ENCODE results near the gene CMPK1.
"Not testable (repeated sequence)": the region's sequence is repeated elsewhere in the genome, so short reads cannot be mapped to it uniquely, and the experiment has no call there.

CMPK1 gene

DNA sequence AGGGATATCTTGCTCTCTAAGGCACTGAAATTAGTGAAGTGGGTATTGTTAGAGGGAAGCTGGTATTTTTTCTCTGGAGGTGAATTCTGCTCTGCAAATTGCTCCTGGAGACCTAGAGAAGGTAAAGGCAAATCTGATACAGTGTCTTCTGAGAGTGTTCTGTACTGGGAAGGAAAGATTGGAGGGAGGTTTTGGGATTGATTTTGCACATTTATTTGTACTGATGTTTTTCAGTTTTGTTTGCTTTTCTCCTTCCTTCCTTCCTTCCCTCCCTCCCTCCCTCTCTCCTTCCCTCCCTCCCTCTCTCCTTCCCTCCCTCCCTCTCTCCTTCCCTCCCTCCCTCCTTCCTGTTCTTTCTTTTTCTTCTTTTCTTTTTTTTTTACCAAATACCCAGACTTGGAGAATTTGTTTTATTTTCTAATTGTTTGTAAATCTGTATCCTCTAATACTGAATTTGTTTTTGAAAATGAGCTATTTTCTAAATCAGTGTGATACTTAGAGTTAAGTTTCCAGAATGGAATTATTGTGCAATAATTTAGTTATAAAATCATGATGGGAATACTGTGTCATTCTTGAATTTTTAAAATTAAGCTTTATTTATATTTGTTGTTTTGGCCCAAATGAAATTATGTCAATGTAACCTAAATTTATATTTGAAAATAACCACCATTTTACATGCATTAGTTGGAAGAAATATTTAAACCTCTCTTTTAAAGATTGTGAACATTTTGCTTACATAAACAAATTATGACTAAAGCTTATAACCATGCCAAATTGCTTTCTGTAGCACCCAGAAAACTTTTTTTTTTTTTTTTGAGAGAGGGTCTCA lies 4.9 kb downstream of the CMPK1 start:
- no peak for DNase-seq

DNA sequence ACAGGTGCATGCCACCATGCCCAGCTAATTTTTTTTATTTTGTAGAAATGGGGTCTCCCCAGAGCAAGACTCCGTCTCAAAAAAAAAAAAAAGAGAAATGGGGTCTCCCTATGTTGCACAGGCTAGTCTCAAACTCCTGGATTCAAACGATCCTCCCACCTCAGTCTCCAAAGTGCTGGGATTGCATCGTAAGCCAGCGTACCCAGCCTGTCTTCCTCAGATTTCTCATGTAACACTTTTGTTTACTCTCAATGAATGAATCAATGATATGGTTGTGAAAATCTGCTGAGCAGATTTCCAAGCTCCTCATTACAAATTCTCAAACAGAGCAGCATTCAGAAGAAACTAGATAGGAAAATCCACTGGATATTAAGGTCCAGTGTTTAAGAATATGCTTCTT lies 6.6 kb downstream of the CMPK1 start:
- DNase-seq = no peak

DNA sequence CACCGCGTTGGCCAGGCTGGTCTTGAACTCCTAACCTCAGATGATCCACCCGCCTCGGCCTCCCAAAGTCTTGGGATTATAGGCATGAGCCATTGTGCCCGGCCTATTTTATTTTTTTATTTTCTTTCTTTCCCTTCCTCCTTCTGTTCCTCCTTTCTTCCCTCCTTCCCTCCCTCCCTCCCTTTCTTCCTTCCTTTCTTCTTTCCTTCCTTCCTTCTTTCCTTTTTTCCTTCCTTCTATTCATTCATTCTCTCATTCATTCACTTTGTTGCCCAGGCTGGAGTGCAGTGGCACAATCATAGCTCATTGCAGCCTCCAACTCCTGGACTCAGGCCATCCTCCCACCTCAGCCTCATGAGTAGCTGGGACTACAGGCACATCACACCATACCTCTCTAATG lies 13.4 kb downstream of the CMPK1 start:
- DNase-seq = not testable (repeated sequence)

DNA sequence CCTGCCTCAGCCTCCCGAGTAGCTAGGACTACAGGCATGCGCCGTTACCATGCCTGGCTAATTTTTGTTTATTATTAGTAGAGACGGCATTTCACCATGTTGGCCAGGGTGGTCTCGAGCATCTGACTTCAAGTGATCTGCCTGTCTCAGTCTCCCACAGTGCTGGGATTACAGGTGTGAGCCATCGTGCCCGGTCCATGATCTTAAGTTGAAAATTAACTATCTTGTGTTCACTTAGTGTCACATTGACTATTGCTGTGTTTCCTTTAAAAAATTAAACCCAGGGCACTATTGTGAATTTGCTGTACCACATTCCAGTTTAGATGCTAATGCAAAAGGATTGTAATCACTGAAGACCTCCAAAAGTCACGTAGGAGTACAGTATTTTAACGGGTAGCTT lies 14.1 kb downstream of the CMPK1 start:
- no peak for DNase-seq

DNA sequence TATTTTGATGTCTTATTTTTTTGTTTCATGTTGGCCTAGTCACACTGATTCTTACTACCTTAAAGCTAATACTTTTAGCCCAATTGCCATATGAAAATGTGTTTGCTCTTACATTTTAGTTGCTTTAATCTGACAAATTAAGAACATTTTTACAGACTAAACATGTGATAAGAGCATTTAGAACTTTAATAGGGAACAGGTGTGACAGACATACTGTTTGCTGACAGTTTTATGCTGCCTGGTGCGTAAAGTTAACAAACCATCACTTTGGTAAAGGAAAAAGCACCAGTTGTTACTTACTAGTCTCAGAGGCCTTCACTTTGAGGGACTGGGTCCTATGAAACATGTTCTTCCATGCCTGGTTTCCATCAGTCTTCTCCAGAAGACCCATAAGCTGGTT lies 14.7 kb downstream of the CMPK1 start:
- DNase-seq = no peak

DNA sequence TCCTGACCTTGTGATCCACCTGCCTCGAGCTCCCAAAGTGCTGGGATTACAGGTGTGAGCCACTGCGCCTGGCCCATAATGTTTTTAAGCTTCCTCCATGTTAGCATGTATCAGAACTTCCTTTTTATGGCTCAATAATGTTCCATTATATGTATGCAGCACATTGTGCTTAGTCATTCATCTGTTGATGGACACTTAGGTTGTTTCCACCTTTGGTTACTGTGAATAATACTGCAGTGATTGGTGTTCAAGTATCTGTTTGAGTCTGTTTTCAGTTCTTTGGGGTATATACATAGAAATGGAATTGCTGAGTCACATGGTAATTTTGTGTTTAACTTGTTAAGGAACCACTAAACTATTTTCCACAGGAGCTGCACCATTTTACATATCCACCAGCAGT lies 17.7 kb downstream of the CMPK1 start:
- no peak for DNase-seq

DNA sequence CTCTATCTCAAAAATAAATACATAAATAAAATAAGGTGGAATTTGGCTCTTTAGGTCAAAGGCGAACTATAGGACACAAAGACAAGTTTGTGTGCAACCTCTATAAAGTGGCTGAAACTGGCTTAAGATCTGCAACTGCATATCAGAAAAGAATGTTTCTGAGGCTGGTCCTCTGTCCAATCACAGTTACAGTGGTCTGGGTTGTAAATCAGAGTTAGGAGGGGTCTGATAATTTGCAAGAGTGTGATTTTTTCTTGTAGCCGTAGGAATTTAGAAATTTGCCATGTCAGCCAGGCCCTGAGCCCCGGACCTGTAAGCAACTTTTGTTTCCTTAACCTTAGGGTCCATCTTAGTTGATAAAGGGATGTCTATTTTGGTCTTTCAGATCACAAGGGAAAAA lies 27.8 kb downstream of the CMPK1 start:
- no peak for DNase-seq

DNA sequence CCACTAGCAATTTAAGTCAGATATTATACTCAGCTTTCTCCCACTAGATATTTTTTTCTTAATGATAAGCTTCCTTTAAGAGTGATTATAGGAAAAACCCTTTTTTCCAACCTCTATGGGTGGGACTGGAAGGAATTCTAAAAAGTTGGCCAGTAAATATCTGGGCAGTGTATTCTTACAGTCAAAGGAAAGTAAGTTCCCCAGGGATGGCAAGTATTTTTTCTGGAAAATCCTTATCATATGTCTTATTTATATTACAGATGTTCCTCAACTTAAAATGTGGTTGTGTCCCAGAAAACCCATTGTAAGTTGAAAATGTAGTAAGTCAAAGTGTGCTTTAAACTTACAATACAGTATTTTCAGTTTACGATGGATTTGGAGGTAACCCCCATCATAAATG lies 29.2 kb downstream of the CMPK1 start:
- no peak for DNase-seq

DNA sequence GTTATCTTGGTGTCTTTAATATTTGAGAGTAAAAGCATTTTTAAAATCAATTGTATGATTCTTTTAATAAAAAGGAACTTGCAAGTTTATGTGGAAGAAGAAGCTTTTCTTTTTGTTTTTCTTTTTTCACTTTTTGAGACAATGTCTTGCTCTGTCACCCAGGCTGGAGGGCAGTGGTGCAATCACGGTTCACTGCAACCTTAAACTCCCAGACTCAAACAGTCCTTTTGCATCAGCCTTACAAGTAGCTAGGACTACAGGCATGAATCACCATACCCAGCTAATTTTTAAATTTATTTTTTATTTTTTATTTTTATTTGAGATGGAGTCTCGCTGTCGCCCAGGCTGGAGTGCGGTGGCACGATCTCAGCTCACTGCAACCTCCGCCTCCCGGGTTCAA lies 34.1 kb downstream of the CMPK1 start:
- no peak for DNase-seq

DNA sequence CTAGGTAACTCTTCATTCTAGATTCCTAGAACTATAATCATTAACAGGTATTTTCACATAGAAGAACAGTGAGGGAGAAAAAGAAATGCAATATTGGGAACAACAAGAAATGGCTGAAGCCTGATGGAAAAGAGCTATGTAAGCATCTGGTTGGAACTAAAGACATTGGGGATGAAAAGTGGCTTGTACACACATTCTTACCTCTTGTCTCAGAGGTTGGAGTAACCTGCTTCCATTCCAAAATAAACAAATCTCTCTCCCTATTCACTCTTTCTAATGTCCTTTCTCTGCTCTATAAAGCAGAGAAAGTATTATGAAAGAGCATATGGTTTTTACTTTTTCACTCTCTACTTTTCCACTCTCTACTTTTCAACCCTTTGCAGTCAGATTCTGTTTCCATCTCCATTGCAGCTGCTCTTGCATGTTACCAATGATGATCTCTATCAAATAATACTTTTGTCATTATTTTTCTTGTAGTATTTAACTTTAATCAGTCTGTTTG lies 37.5 kb downstream of the CMPK1 start:
- no peak for DNase-seq

DNA sequence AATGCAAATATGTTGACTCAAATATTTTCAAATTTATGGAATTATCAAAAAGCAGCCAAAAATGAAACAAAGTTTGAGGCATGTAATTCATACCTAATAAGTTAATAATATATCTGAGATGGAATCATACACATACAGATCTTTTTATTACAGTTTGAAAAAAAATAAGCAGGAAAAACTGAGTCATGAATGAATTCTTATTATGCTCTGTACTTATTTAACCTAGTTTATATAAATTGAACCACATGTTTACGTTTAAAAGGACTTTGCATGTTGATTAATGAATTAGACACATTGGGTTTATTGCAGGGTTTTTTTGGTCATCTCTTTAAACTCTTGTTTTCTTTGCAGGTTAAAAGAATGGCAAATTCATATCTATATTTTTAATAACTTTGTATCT lies 40.9 kb downstream of the CMPK1 start:
- DNase-seq = no peak

DNA sequence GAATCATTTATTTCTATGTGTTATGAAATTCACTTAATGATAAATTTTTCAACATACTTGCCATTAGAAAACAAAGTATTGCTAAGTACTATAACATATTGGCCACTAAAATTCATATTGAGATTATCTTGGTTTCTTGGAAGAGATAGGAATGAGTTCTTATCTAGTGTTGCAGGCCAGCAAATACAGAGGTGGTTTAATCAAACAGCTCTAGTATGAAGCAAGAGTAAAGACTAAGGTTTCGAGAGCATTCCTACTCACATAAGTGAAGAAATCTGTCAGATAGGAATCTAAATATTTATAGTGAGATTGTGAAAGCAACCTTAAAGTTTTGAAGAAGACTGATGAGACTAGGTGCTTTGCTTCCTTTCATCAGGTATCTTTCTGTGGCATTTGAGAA lies 44.6 kb downstream of the CMPK1 start:
- no peak for DNase-seq

DNA sequence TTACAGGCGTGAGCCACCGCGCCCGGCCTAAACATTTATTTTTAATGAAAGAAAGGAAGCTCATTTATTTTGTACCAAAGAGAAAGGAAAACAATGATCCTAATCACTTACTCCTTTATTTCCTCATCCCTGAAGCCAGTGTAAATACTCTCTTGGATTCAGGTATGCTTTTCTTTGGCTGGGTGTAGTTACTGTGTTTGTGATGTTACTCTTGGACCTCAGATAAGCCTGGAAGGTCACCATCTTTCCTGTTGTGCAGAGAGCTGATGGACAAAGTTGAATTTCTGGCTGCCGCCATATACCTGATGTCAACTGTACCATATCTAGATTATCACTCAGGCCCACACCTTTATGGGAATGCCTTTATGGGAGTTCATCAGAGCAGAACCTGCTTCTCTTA lies 47.1 kb downstream of the CMPK1 start:
- no peak for DNase-seq

DNA sequence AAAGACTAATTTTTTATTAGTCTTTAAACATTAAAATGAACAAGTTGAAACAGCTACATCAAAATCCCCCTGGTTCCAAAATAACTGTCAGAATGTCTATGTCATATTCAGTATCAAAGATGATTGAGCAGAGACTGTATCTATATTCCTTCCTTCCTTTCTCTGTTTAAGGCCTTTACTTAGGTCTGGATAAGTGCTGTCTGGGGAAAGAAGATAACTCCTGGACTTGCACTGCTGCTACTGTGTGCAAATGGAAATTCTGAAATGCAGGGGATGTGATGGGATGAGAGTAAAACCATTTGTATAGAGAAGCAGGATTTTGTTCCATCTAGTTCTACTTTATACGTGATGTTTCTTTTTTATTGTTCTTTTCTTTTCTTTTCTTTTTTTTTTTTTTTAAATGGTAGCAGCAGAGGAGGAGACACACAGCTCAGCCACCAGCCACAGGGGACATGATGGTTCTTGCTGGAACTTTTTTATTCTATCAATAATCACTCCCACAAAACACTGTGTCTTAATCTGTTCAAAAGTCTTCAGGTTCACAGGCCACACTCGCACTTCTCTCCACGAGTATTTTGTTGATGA lies 48.9 kb downstream of the CMPK1 start:
- DNase-seq = no peak

DNA sequence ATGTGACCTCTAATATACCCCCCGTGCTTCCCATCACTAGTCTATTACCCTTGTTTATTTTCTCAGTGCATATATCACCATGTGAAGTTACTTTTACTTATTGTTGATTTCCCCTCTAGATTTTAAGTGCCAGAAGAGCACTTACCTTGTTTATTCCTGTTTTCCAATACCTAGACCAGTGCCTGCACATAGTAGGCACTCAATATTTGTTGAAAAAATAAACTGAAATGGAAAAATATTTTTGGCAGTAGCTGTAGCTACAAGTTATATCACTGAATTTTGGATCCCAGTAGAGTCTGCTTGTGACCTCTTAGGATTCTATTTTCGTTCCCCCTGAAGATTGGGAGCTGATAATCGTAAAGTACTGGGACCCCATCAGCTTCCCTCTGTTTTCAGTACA lies 50.5 kb downstream of the CMPK1 start:
- DNase-seq = no peak

DNA sequence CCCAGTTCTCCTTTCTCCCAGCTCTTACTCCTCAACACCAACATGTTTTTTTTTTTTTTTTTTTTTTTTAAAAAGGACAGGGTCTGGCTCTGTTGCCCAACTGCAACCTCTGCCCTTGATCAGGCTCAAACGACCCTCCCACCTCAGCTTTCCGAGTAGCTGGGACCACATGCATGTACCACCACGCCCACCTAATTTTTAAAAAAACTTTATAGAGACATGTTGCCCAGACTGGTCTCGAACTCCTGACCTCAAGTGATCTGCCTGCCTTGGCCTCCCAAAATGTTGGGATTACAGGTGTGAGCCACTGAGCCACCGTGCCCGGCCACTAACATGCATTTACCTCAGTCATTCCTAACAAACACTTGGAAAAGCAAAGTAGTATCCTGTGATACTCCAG lies 51.4 kb downstream of the CMPK1 start:
- DNase-seq = no peak

DNA sequence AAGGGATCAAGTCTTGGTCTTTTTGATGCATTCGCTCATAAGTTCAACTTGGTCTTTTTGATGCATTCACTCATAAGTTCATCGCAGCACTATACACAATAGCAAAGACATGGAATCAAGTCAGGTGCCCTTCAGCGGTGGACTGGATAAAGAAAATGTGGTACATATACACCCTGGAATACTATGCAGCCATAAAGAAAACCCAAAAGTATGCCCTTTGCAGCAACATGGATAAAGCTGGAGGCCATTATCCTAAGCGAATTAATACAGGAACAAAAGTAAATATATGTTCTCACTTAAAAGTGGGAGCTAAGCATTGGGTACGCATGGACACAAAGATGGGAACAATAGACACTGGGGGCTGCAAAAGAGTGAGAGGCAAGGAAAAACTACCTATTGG lies 52.7 kb downstream of the CMPK1 start:
- no peak for DNase-seq

DNA sequence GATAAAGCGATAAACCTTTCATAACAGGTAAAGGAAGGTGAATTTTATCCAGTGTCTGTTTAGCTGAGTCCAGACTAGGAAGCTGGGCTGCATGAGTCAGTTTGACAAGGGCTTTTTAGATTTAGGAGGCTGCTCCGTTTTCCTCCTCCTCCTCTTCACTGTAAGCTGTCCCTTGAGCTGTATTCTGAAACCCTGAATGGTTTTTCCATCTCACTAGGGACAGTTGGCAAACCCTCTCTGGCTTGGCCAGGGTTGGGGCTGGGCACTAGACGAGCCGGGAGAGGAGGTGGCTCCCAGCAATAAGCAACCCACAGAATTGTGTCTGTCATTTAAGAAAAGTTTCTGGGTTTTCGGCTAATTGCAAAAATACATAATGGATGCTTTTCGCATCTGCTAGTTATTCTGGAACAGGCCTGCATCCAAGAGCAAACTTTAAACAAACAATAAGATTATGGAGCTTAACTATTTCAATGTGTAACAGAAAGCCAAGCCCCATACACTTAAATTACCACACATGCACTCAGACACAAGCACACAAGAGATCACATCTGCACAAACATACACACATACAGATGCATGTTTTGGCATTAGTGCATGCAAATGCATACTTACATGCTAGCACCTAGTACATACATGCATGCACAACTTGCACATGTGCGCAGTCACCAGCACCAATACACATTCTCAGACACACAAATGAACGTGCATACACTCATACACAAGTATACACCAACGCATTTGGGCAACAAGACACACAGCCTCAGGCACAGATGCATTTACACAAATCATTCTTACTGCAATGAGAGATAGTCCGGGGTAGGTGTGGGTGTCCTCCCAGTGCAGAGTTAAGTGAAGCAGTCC lies 54.7 kb downstream of the CMPK1 start:
- no peak for DNase-seq

DNA sequence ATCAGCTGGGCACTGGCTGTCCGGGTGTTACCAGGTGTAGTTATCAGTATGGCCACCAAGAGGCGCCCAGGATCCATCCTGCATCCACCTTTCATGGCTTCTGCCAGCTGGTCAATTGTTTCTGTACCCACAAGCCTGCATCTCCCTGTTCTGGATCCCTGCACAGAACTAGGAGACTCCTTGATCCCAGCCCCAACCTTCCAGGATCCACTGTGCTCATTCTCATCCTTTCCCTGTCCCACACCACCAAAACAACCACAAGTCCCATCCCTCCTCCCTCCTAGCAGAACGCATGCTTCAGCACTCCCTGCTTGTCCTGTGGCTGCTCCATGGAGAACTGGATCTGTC lies 55.3 kb downstream of the CMPK1 start:
- DNase-seq = peak; percentile 69

DNA sequence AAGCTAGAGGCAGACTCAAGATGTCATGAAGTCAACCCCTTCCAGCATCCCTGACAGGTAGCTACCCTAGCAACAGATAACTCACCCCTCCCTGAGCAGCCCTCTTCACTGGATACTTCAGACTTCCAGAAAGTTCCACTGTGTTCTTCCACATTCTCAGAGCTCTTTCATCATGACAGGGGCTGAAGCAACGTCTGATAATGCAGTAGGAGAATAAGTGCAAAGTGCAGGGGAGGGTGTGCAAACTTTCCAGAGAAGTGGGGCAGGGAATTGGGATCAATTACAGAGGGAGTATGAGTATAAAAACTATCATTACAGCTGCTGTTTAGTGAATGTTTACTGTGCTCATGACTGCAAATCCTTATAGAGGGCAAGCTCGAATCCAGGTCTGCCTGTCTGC lies 56.1 kb downstream of the CMPK1 start:
- no peak for DNase-seq

DNA sequence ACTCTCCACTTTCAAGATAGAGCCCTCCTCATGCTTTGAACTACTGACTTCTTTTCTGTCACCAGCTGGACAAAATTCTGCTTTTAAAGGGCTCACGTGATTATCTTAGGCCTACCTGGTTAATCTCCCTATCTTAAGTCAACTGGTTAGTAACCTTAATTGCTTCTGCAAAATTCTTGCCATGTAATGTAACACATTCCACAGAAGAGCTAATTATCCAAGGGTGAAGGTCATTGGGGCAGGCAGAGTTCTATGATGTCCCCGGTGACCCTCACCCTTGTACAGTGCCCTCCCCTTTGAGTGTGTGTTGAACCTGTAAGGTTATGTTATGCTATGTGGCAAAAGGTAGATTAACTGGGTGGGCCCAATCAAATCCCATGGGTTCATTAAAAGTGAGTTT lies 57.3 kb downstream of the CMPK1 start:
- DNase-seq = no peak

DNA sequence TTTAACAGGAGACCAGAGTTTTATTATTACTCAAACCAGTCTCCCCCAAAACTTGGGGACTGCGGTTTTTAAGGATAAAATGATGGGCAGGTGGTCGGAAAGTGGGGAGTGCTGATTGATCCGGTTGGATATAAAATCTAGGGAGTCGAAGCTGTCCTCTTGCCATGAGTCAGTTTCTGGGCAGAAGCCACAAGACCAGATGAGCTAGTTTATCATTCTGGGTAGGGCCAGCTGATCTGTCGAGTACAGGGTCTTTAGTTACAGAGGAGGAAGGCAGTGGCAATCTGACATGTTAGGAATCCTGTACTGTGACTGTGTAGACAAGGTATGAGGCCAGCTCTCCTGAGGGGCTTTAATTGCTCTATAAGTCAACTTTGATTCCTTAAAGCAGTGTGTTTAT lies 59.6 kb downstream of the CMPK1 start:
- no peak for DNase-seq

DNA sequence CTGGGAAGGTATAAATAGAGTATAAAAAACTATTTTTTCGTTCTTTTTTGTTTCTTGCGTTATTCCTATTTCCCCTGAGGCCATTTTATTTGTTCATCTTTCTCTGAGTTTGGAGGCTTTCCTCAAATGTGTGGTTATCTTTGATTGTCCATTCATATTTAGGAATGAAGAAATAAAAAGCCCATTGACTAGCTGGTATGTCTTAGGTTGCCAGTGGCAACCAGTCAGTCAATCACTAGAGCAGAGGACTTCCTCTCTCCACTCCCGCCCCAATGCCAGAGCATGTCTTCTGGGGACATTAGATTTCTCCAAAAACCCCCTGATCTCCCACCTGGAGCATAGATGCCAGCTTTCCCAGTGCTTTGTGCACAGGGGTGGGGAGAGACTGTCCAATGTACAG lies 61.8 kb downstream of the CMPK1 start:
- DNase-seq = no peak

DNA sequence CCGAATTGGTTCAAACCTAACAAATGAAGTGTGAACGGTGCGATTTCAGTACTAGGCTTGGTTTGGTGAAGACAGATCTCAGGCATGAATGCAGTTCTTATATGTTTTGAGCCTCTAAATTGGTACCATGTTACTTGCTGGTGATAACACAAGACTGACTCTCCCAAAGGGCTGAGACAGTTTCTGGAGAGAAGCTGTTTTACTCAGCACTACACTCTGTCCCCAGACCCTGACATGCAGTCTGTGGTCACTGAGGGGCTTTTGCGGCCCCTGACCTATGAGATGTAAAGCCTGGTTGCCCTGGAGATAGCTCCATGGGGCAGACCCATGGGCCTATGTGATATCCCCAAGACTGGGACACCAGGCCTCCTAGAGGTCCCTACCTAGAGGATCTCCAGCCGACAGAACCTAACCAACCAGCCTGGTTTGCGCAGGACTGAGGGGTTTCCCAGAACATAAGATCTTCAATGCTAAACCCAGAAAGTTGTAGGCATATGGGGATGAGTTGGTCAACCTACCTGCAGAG lies 63.1 kb downstream of the CMPK1 start:
- no peak for DNase-seq
